ENCODE data around the gene RGS6. TPM values are rescaled to one million over a fixed set of nuclear protein-coding genes. Genes with fewer than 3 reads are reported as not detected.
A peak's percentile ranks its signal among the peaks of the same experiment; 100 is the strongest.

RGS6 gene
- total RNA-seq, 1 donor, result not detected

- H4K20me1 ChIP-seq (ENCODE audit: insufficient read depth, low read length), result no peaks in the 10 kb centered on the region
- H3K27ac ChIP-seq (ENCODE audit: low read depth, low read length), result no peak overlapping the region
- H3K9me3 ChIP-seq (ENCODE audit: low read depth, low read length), result no peaks in the 10 kb centered on the region
- no peak for TF ChIP-seq CTCF (IDR thresholded peaks at IDR 0.05; ENCODE audit: extremely low read depth, low read depth, low read length)
- no peaks in the 10 kb centered on the region for H3K79me2 ChIP-seq (ENCODE audit: insufficient read depth, low read length)
- no peak overlapping the region for H2AFZ ChIP-seq (ENCODE audit: low read length)
- H3K27me3 ChIP-seq (ENCODE audit: insufficient read depth, low read length), result peaks cover 9% of the 10 kb centered on the region
- peaks cover 12% of the 10 kb centered on the region for H3K4me1 ChIP-seq (ENCODE audit: insufficient read depth, low read length)
- H3K36me3 ChIP-seq (ENCODE audit: insufficient read depth, low read length), result no peaks in the 10 kb centered on the region
- DNase-seq (ENCODE audit: insufficient read length, low spot score, missing footprints), result no peak
- H3K4me3 ChIP-seq (ENCODE audit: insufficient read depth, low read length), result no peak overlapping the region
- H3K4me2 ChIP-seq (ENCODE audit: insufficient read depth, low read length), result no peak overlapping the region
Measured at GRCh38 chr14:72515779-72516770, 583.8 kb downstream of the RGS6 start.

- H3K4me3 ChIP-seq (ENCODE audit: insufficient read depth, low read length), result peak overlapping the region; percentile 20
- no peaks in the 10 kb centered on the region for H3K79me2 ChIP-seq (ENCODE audit: insufficient read depth, low read length)
- peaks cover 12% of the 10 kb centered on the region for H3K4me1 ChIP-seq (ENCODE audit: insufficient read depth, low read length)
- no peaks in the 10 kb centered on the region for H3K9me3 ChIP-seq (ENCODE audit: low read depth, low read length)
- no peaks in the 10 kb centered on the region for H4K20me1 ChIP-seq (ENCODE audit: insufficient read depth, low read length)
- DNase-seq (ENCODE audit: insufficient read length, low spot score, missing footprints), result no peak
- peak overlapping the region; percentile 77 for H2AFZ ChIP-seq (ENCODE audit: low read length)
- peak; percentile 95 for TF ChIP-seq CTCF (IDR thresholded peaks at IDR 0.05; ENCODE audit: extremely low read depth, low read depth, low read length)
- H3K27me3 ChIP-seq (ENCODE audit: insufficient read depth, low read length), result no peaks in the 10 kb centered on the region
- peak overlapping the region; percentile 70 for H3K4me2 ChIP-seq (ENCODE audit: insufficient read depth, low read length)
- H3K27ac ChIP-seq (ENCODE audit: low read depth, low read length), result no peak overlapping the region
- H3K36me3 ChIP-seq (ENCODE audit: insufficient read depth, low read length), result no peaks in the 10 kb centered on the region
Measured at GRCh38 chr14:72516936-72517700, 584.9 kb downstream of the RGS6 start.

- DNase-seq (ENCODE audit: insufficient read length, low spot score, missing footprints), result no peak
- H3K36me3 ChIP-seq (ENCODE audit: insufficient read depth, low read length), result no peaks in the 10 kb centered on the region
- no peaks in the 10 kb centered on the region for H3K79me2 ChIP-seq (ENCODE audit: insufficient read depth, low read length)
- no peaks in the 10 kb centered on the region for H4K20me1 ChIP-seq (ENCODE audit: insufficient read depth, low read length)
- no peak overlapping the region for H3K27ac ChIP-seq (ENCODE audit: low read depth, low read length)
- H3K9me3 ChIP-seq (ENCODE audit: low read depth, low read length), result no peaks in the 10 kb centered on the region
- H3K4me2 ChIP-seq (ENCODE audit: insufficient read depth, low read length), result no peak overlapping the region
- no peak for TF ChIP-seq CTCF (IDR thresholded peaks at IDR 0.05; ENCODE audit: extremely low read depth, low read depth, low read length)
- H3K4me1 ChIP-seq (ENCODE audit: insufficient read depth, low read length), result peaks cover 12% of the 10 kb centered on the region
- no peak overlapping the region for H2AFZ ChIP-seq (ENCODE audit: low read length)
- no peaks in the 10 kb centered on the region for H3K27me3 ChIP-seq (ENCODE audit: insufficient read depth, low read length)
- H3K4me3 ChIP-seq (ENCODE audit: insufficient read depth, low read length), result no peak overlapping the region
Measured at GRCh38 chr14:72517736-72518135, 585.5 kb downstream of the RGS6 start.

Measured in osteoblast (primary cell).